H9 (cell line): ENCODE data around the gene ISX. TPM values are rescaled to one million over a fixed set of nuclear protein-coding genes. Genes with fewer than 3 reads are reported as not detected.

Experiments used
- DNase-seq: peaks from one replicate; pipeline ENCODE4 v3.0.0-alpha.2; 2017
- H2AFZ ChIP-seq: one replicate; pipeline ENCODE4 v1.6.1; 2013; ENCODE audit warnings: mild to moderate bottlenecking, low read length, control low read depth, moderate library complexity
- H2AK5ac ChIP-seq: 2 replicates; pipeline ENCODE4 v1.6.1; 2013; ENCODE audit warnings: low read length, control low read depth, mixed read lengths; ENCODE audit not compliant: insufficient read length
- H2BK120ac ChIP-seq: one replicate; pipeline ENCODE4 v1.6.1; 2013; ENCODE audit warnings: low read depth, mild to moderate bottlenecking, low read length, control low read depth, inconsistent platforms; ENCODE audit not compliant: poor library complexity, severe bottlenecking
- H2BK12ac ChIP-seq: 2 replicates; pipeline ENCODE4 v1.6.1; 2013; ENCODE audit warnings: low read length, control low read depth, mixed read lengths, low read depth; ENCODE audit not compliant: insufficient read length
- H2BK15ac ChIP-seq: 2 replicates; pipeline ENCODE4 v1.6.1; 2013; ENCODE audit warnings: low read depth, low read length, control low read depth
- H2BK20ac ChIP-seq: one replicate; pipeline ENCODE4 v1.6.1; 2013; ENCODE audit warnings: low read depth, mild to moderate bottlenecking, low read length, control low read depth, inconsistent platforms; ENCODE audit not compliant: poor library complexity, severe bottlenecking
- H2BK5ac ChIP-seq: 2 replicates; pipeline ENCODE4 v1.6.1; 2013; ENCODE audit warnings: low read length, control low read depth, mixed read lengths; ENCODE audit not compliant: insufficient read length
- H3K14ac ChIP-seq: 2 replicates; pipeline ENCODE4 v1.6.1; 2013; ENCODE audit warnings: low read length, control low read depth; ENCODE audit not compliant: insufficient read depth
- H3K18ac ChIP-seq: 2 replicates; pipeline ENCODE4 v1.6.1; 2013; ENCODE audit warnings: low read depth, mild to moderate bottlenecking, mixed read lengths, low read length, control low read depth; ENCODE audit not compliant: insufficient read length
- H3K23ac ChIP-seq: 2 replicates; pipeline ENCODE4 v1.6.1; 2013; ENCODE audit warnings: low read length, control low read depth, mixed read lengths, low read depth; ENCODE audit not compliant: insufficient read length
- H3K23me2 ChIP-seq: 2 replicates; pipeline ENCODE4 v1.6.1; 2013; ENCODE audit warnings: low read depth, mild to moderate bottlenecking, mixed read lengths, low read length, control low read depth; ENCODE audit not compliant: insufficient read length, poor library complexity, severe bottlenecking
- H3K27ac ChIP-seq: 2 replicates; pipeline ENCODE4 v1.5.1; 2013; ENCODE audit warnings: low read length, control low read depth, mixed read lengths, low read depth; ENCODE audit not compliant: insufficient read length
- H3K27me3 ChIP-seq: 2 replicates; pipeline ENCODE4 v1.6.1; 2013; ENCODE audit warnings: low read length, control low read depth, inconsistent platforms; ENCODE audit not compliant: insufficient read depth
- H3K4ac ChIP-seq: 2 replicates; pipeline ENCODE4 v1.6.1; 2013; ENCODE audit warnings: low read depth, mild to moderate bottlenecking, control low read depth, inconsistent platforms, low read length, moderate library complexity
- H3K4me1 ChIP-seq: 2 replicates; pipeline ENCODE4 v1.6.1; 2013; ENCODE audit warnings: low read length, control low read depth, inconsistent platforms; ENCODE audit not compliant: insufficient read depth
- H3K4me2 ChIP-seq: 2 replicates; pipeline ENCODE4 v1.6.1; 2013; ENCODE audit warnings: low read length, control low read depth, mixed read lengths; ENCODE audit not compliant: insufficient read length, insufficient read depth
- H3K56ac ChIP-seq: 2 replicates; pipeline ENCODE4 v1.6.1; 2013; ENCODE audit warnings: low read depth, mild to moderate bottlenecking, mixed read lengths, low read length, control low read depth; ENCODE audit not compliant: insufficient read length
- H3K79me1 ChIP-seq: 2 replicates; pipeline ENCODE4 v1.6.1; 2013; ENCODE audit warnings: low read depth, mild to moderate bottlenecking, moderate library complexity, low read length, control low read depth, inconsistent platforms; ENCODE audit not compliant: insufficient read depth, poor library complexity, severe bottlenecking
- H3K79me2 ChIP-seq: 2 replicates; pipeline ENCODE4 v1.6.1; 2013; ENCODE audit warnings: low read length, control low read depth, inconsistent platforms; ENCODE audit not compliant: insufficient read depth
- H3K9ac ChIP-seq: 2 replicates; pipeline ENCODE4 v1.6.1; 2013; ENCODE audit warnings: low read length, control low read depth, mixed read lengths; ENCODE audit not compliant: insufficient read length; ENCODE audit errors: extremely low read depth
- H3K9me3 ChIP-seq: one replicate; pipeline ENCODE4 v1.6.1; 2013; ENCODE audit warnings: low read depth, low read length, inconsistent platforms; ENCODE audit not compliant: control insufficient read depth
- H3T11ph ChIP-seq: one replicate; pipeline ENCODE4 v1.6.1; 2013; ENCODE audit warnings: mild to moderate bottlenecking, low read length, control low read depth, inconsistent platforms
- H4K20me1 ChIP-seq: one replicate; pipeline ENCODE4 v1.6.1; 2013; ENCODE audit not compliant: control insufficient read depth, insufficient read length, insufficient read depth
- H4K5ac ChIP-seq: 2 replicates; pipeline ENCODE4 v1.6.1; 2013; ENCODE audit warnings: low read depth, mild to moderate bottlenecking, mixed read lengths, low read length, control low read depth; ENCODE audit not compliant: insufficient read length
- H4K8ac ChIP-seq: replicated peaks from 2 replicates; pipeline ENCODE4 v1.6.1; 2013; ENCODE audit warnings: low read length, control low read depth, mixed read lengths, low read depth; ENCODE audit not compliant: insufficient read length
- H4K91ac ChIP-seq: 2 replicates; pipeline ENCODE4 v1.6.1; 2013; ENCODE audit warnings: low read depth, mild to moderate bottlenecking, moderate library complexity, mixed read lengths, low read length, control low read depth; ENCODE audit not compliant: insufficient read length
- H3K27ac Mint-ChIP-seq, 3 experiments: 2 replicates in 2 of 3; 3 replicates in 1 of 3; pipeline ENCODE4 v1.8.0; 2020 to 2021; ENCODE audit warnings: mixed read lengths in 3 of 3, mild to moderate bottlenecking in 1 of 3, moderate library complexity in 1 of 3
- H3K27me3 Mint-ChIP-seq: 2 replicates; pipeline ENCODE4 v1.8.0; 2021; ENCODE audit warnings: low read depth, mild to moderate bottlenecking, moderate library complexity, mixed read lengths
- H3K36me3 Mint-ChIP-seq, 3 experiments: 2 replicates in 2 of 3; 3 replicates in 1 of 3; pipeline ENCODE4 v1.8.0; 2020 to 2021; ENCODE audit warnings: low read depth in 3 of 3, mixed read lengths in 3 of 3; ENCODE audit not compliant: insufficient read depth in 1 of 3
- H3K4me1 Mint-ChIP-seq, 2 experiments: 2 replicates each; pipeline ENCODE4 v1.8.0; 2020; ENCODE audit warnings: mixed read lengths in 2 of 2
- H3K4me3 Mint-ChIP-seq, 2 experiments: 2 replicates in 1 of 2; 3 replicates in 1 of 2; pipeline ENCODE4 v1.8.0; 2020 to 2021; ENCODE audit warnings: mild to moderate bottlenecking in 2 of 2, mixed read lengths in 2 of 2, moderate library complexity in 1 of 2
- H3K9me3 Mint-ChIP-seq, 2 experiments: 2 replicates in 1 of 2; 3 replicates in 1 of 2; pipeline ENCODE4 v1.8.0; 2020; ENCODE audit warnings: mild to moderate bottlenecking in 2 of 2, mixed read lengths in 2 of 2, moderate library complexity in 1 of 2
- CTCF ChIP-seq: fragments of 200-600 bp; sonication (generic); conservative IDR thresholded peaks from 3 replicates; pipeline ENCODE4 v1.8.0; 2021; ENCODE audit warnings: antibody characterized with exemption, mild to moderate bottlenecking
- WGBS: extraction: QIAGEN DNeasy Blood & Tissue Kit; methylation state at CpG from one replicate; pipeline ENCODE4 v1.1.7; 2013; ENCODE audit warnings: missing lambda C conversion rate, low lambda C conversion rate, mixed read lengths; ENCODE audit not compliant: insufficient read length; ENCODE audit errors: extremely low coverage; 5-methylcytosine and 5-hydroxymethylcytosine counted together
- total RNA-seq: library from RNA; stranded (reverse); gene quantifications from 2 replicates; pipeline ENCODE4 v1.2.1, GENCODE V29; 2021

The ISX gene
- total RNA-seq, 1 experiment from 2014 or later: not detected

- no peak overlapping the region for H3K9ac ChIP-seq
- H4K91ac ChIP-seq: no peak overlapping the region
- H4K8ac ChIP-seq: no peak overlapping the region
- H3K4me1 ChIP-seq: no peaks in the 10 kb centered on the region
- no peaks in the 10 kb centered on the region for H3K9me3 ChIP-seq
- DNase-seq: no peak
- H3K23ac ChIP-seq: no peak overlapping the region
- no peak overlapping the region for H3K14ac ChIP-seq
- no peak overlapping the region for H3K4ac ChIP-seq
- WGBS: no CpG with 5 or more reads among the region's 1 CpG
- no peaks in the 10 kb centered on the region for H3K79me1 ChIP-seq
- Mint-ChIP-seq H3K36me3 (no peaks in the 10 kb centered on the region), H3K9me3 (no peaks in the 10 kb centered on the region), H3K27me3 (peaks cover 12% of the 10 kb centered on the region), H3K27ac (no peak overlapping the region; a peak in 1 of 7 replicates), H3K4me3 (no peak overlapping the region), H3K4me1 (peaks cover 4 to 5% of the 10 kb centered on the region in 2 experiments; a peak in 2 of 4 replicates)
- H2AK5ac ChIP-seq: no peak overlapping the region
- no peak overlapping the region for H2AFZ ChIP-seq
- no peak overlapping the region for H3K4me2 ChIP-seq
- H3K27ac ChIP-seq: no peak overlapping the region
- H2BK12ac ChIP-seq: no peak overlapping the region
- H3K27me3 ChIP-seq: no peaks in the 10 kb centered on the region
- no peaks in the 10 kb centered on the region for H3K79me2 ChIP-seq
- no peak overlapping the region for H3K18ac ChIP-seq
- no peak overlapping the region for H2BK120ac ChIP-seq
- TF ChIP-seq CTCF: no peak
- no peak overlapping the region for H2BK15ac ChIP-seq
- H4K5ac ChIP-seq: no peak overlapping the region
- no peak overlapping the region for H2BK5ac ChIP-seq
- H3K56ac ChIP-seq: no peak overlapping the region
- H4K20me1 ChIP-seq: no peaks in the 10 kb centered on the region
- H3T11ph ChIP-seq: no peak overlapping the region
- H2BK20ac ChIP-seq: no peak overlapping the region
- H3K23me2 ChIP-seq: no peaks in the 10 kb centered on the region
Measured at GRCh38 chr22:35069541-35069940, 3.6 kb downstream of the ISX start.
